SH-SY5Y (cell line): ENCODE data around the gene SELENOV.

Experiments
- GATA2 ChIP-seq: IDR thresholded peaks from 2 replicates; pipeline ENCODE4 v1.6.1; 2011; ENCODE audit warnings: mild to moderate bottlenecking, low read depth, low read length
- GATA3 ChIP-seq: IDR thresholded peaks from 2 replicates; pipeline ENCODE4 v1.6.1; 2011; ENCODE audit warnings: low read depth, mild to moderate bottlenecking, low read length, moderate library complexity

DNA sequence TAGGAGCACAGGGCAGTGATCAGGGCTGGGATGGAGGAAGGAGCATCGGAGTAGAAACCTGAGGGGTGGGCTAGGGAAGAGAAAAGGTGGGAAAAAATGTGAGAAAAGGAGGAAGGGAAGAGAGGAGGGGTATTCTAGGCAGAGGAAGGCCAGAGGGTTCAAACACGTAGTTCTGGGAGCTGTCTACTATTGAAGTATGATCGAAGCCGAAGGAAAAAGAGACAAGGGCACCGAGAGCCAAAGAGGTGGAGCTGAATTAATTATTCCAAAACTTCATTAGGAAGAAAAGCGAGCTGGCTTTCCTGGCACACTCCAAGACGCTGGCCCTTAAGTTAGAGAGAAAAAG is 8.4 kb upstream of the SELENOV start:
- TF ChIP-seq GATA3: no peak
- TF ChIP-seq GATA2: no peak
